Testis (tissue), 2 donors: ENCODE results near the gene DIS3L2.

Experiments
- POLR2A ChIP-seq: fragments of 450-650 bp; IDR thresholded peaks from one replicate; pipeline ENCODE4 v1.6.1; 2017; ENCODE audit warnings: antibody characterized with exemption, mild to moderate bottlenecking, moderate library complexity
- TF ChIP-seq, protein P1 (sequence below), 3 experiments: fragments of 450-650 bp in 2 of 3; fragments of 200-600 bp in 1 of 3; sonication (generic) in 1 of 3; IDR thresholded peaks; one replicate each; pipeline ENCODE4 v1.5.1; 2016 to 2019; ENCODE audit warnings: antibody characterized with exemption in 3 of 3, mild to moderate bottlenecking in 2 of 3, moderate library complexity in 1 of 3

DNA sequence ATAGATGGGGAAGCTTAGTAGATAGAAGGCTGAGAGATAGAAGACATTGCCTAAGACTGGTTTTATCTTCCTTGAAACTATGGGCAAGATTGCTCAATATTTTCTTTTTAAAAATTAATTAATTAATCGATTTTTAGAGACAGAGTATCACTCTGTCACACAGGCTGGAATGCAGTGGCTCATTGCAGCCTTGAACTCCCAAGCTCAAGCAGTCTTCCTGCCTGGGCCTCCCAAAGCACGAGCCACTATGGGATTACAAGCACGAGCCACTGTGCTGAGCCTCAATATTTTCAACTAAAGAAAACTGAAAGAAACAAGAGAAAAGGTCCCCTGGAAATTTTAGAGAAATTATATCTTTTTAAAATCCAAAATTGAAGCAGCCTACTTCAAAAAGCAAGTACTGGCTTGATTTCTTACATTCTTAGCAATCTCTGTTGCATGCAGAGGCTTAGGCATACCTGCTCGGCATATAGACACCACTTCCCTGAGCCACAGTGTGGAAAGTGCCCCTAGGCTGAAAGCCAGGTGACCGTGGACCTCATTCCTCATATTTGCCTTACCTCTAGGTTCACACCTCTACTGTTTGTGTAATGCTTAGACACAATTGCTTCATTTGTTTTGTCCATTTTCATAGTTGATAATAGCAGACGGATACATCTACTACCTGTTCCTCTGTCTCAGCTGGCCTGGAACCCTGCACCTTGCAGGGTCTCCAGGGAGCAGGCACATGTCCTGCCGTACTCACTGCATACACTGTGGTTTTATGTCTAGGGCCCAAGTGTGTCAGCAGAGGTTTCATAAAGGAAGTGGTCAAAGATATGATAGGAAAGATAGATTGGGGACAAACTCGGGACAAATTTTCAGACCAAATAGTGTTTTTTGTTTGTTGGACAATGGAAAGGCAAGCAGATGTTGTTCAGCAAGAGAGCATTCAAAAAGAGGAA lies 250.5 kb downstream of the DIS3L2 start:
- TF ChIP-seq, protein P1, sequence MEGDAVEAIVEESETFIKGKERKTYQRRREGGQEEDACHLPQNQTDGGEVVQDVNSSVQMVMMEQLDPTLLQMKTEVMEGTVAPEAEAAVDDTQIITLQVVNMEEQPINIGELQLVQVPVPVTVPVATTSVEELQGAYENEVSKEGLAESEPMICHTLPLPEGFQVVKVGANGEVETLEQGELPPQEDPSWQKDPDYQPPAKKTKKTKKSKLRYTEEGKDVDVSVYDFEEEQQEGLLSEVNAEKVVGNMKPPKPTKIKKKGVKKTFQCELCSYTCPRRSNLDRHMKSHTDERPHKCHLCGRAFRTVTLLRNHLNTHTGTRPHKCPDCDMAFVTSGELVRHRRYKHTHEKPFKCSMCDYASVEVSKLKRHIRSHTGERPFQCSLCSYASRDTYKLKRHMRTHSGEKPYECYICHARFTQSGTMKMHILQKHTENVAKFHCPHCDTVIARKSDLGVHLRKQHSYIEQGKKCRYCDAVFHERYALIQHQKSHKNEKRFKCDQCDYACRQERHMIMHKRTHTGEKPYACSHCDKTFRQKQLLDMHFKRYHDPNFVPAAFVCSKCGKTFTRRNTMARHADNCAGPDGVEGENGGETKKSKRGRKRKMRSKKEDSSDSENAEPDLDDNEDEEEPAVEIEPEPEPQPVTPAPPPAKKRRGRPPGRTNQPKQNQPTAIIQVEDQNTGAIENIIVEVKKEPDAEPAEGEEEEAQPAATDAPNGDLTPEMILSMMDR (IDR thresholded peaks at IDR 0.05) = no peak
- TF ChIP-seq POLR2A = no peak
